Measurements from ENCODE around the gene PRSS23. TPM values are rescaled to one million over a fixed set of nuclear protein-coding genes. Genes with fewer than 3 reads are reported as not detected.

The PRSS23 gene
- total RNA-seq, 4 donors from 2014 or later, result 34.5 to 87.2 (median 68.8) TPM

DNA sequence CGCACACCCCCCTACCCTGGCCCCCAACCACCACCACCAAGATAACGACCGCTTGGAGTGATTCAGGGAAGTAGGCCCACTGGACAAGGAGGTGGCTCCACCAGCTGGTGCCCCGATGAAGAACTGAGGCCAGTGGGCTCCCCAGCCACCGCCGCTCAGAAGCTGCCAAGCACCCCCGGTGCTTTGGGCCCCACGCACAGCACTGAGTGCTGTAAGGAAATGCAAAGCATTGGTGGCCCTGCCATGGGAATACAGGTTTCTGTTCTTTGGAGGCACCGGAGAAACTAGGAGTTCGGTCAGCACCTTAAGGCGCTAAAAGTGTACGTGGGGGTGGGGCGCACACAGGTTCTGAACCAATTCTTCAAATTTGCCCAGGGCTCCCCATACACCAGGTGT lies 664 bp upstream of the PRSS23 start:
- no peak for TF ChIP-seq EP300 (IDR thresholded peaks at IDR 0.05)
- TF ChIP-seq, protein P1, sequence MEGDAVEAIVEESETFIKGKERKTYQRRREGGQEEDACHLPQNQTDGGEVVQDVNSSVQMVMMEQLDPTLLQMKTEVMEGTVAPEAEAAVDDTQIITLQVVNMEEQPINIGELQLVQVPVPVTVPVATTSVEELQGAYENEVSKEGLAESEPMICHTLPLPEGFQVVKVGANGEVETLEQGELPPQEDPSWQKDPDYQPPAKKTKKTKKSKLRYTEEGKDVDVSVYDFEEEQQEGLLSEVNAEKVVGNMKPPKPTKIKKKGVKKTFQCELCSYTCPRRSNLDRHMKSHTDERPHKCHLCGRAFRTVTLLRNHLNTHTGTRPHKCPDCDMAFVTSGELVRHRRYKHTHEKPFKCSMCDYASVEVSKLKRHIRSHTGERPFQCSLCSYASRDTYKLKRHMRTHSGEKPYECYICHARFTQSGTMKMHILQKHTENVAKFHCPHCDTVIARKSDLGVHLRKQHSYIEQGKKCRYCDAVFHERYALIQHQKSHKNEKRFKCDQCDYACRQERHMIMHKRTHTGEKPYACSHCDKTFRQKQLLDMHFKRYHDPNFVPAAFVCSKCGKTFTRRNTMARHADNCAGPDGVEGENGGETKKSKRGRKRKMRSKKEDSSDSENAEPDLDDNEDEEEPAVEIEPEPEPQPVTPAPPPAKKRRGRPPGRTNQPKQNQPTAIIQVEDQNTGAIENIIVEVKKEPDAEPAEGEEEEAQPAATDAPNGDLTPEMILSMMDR (IDR thresholded peaks at IDR 0.05), result peak in 1 of 4 experiments; percentile 37
- TF ChIP-seq POLR2A (IDR thresholded peaks at IDR 0.05), result no peak
- Histone ChIP-seq H3K4me3 (peak overlapping the region; percentile 84 to 89), H3K36me3 (no peaks in the 10 kb centered on the region), H3K27me3 (no peaks in the 10 kb centered on the region), H3K27ac (peak overlapping the region; percentile 51 to 91 (median 81)), H3K4me1 (peaks cover 3 to 43% (median 24%) of the 10 kb centered on the region in 3 donors), H3K9me3 (no peaks in the 10 kb centered on the region)
- whole genome bisulfite sequencing, 2 donors (ENCODE audit: low coverage in 1 of 2), result 63% methylated on average over 8 of the region's 13 CpGs; no CpG with 5 or more reads in 1 of the 2 donors
- no peak for ATAC-seq

DNA sequence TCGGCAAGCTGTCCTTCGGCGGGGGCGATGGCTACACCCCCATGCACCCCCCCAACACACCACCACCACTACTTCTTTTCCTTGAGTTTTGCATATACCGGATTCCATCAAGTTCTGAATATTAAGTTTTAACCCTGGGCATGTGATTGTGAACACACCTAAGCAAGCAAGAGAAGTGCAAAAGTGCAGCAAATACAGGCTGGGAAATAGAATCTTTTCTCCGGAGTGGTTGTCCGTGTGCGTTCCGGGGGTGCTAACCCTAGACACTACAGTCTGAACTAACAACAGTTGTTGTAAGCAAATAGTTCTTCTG lies 574 bp downstream of the PRSS23 start:
- ATAC-seq, result no peak
- Histone ChIP-seq H3K36me3 (no peaks in the 10 kb centered on the region), H3K4me3 (peak overlapping the region; percentile 84 to 89), H3K27ac (peak overlapping the region; percentile 1 to 91 (median 81)), H3K27me3 (no peaks in the 10 kb centered on the region), H3K4me1 (peaks cover 3 to 54% (median 24%) of the 10 kb centered on the region in 3 donors), H3K9me3 (no peaks in the 10 kb centered on the region)
- 0% methylated on average over 1 to 5 of the region's 9 CpGs for WGBS, 2 donors (ENCODE audit: low coverage in 1 of 2)
- no peak for TF ChIP-seq POLR2AphosphoS5 (IDR thresholded peaks at IDR 0.05)

DNA sequence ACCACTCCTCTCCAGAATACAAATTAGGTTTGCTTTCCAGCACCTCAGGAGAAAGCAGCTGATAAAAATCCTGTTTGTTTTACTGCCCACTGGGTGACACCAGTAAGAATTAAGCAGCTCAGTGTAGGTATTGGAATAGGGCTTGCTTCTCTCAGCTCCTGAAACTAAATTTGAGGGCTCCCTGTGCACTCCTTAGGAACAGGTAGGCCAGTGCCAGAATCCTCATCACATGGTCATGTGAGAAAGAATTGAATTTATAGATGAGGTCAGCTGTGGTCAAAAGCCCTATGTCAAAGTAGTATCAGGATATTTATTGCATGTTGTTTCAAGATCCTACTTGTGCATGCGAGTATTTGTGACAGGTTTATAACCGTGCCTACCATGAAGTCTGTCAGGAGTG lies 1.0 kb downstream of the PRSS23 start:
- peak overlapping the region; percentile 1 to 91 (median 81) for H3K27ac ChIP-seq
- peak overlapping the region; percentile 84 to 89 for H3K4me3 ChIP-seq
- no peaks in the 10 kb centered on the region for H3K36me3 ChIP-seq
- ATAC-seq, result no peak
- no peaks in the 10 kb centered on the region for H3K27me3 ChIP-seq
- 42 to 55% methylated on average over 2 of the region's 2 CpGs for WGBS, 2 donors (ENCODE audit: low coverage in 1 of 2)
- H3K9me3 ChIP-seq, result no peaks in the 10 kb centered on the region
- TF ChIP-seq, protein P1 (IDR thresholded peaks at IDR 0.05), result no peak
- no peak for TF ChIP-seq POLR2A (IDR thresholded peaks at IDR 0.05)
- no peak for TF ChIP-seq POLR2AphosphoS5 (IDR thresholded peaks at IDR 0.05)
- no peak for TF ChIP-seq EP300 (IDR thresholded peaks at IDR 0.05)
- H3K4me1 ChIP-seq, result peaks cover 3 to 54% (median 24%) of the 10 kb centered on the region in 3 donors

DNA sequence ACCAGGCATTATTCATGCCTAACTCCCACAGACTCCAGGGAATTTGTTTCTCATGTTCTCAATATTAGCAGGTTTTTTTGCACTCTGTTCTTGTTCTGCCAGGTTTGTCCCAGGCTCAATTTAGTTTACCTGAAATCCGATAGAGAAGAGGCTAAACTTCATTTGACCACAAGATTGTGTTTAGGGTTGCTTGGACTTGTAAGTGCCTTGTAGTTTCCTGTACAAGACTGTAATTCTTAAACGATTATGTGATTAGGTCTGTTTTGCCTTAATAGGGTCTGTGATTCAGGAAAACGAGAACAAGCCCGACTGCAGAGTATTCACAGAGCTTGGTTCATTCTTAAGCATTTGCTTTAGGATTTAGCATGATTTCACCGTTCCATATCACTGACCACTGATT lies 1.8 kb downstream of the PRSS23 start:
- peak overlapping the region in 3 of 4 donors; percentile 32 to 91 (median 82) for H3K27ac ChIP-seq
- peak overlapping the region; percentile 84 to 89 for H3K4me3 ChIP-seq
- peaks cover 3 to 54% (median 24%) of the 10 kb centered on the region in 3 donors for H3K4me1 ChIP-seq
- H3K36me3 ChIP-seq, result no peaks in the 10 kb centered on the region
- 24 to 27% methylated on average over 5 of the region's 5 CpGs for WGBS, 2 donors (ENCODE audit: low coverage in 1 of 2)
- no peak for ATAC-seq
- TF ChIP-seq POLR2AphosphoS5 (IDR thresholded peaks at IDR 0.05) (no peak), EP300 (IDR thresholded peaks at IDR 0.05) (no peak), POLR2A (IDR thresholded peaks at IDR 0.05) (no peak)
- TF ChIP-seq, protein P1 (IDR thresholded peaks at IDR 0.05), result no peak
- no peaks in the 10 kb centered on the region for H3K27me3 ChIP-seq
- H3K9me3 ChIP-seq, result no peaks in the 10 kb centered on the region

DNA sequence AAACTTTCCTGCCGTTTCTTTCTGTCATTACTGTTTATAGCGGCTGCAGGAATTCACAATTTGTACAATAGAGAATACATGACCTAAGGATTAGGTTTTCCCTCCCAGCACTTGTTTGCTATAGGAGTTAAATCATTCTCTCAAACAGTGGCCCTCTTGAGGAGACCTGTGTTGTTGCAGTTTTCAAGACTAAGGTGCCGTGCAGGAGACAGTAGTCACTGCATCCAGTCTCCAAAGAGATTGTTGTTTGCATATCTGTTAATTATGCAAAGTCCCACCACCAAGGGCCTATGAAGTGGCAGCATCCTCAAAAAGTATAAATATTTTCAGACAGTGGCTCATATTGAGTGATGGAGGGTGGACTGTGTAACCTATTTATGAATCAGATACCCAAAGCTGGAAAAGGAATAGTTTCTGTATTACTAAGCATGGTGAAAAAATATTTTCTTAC lies 2.3 kb downstream of the PRSS23 start:
- Histone ChIP-seq H3K27me3 (no peaks in the 10 kb centered on the region), H3K27ac (peak overlapping the region in 3 of 4 donors; percentile 32 to 91 (median 82)), H3K4me1 (peaks cover 3 to 54% (median 24%) of the 10 kb centered on the region in 3 donors), H3K36me3 (peaks cover 0 to 4% of the 10 kb centered on the region in 2 donors), H3K4me3 (peak overlapping the region; percentile 84 to 89), H3K9me3 (no peaks in the 10 kb centered on the region)
- TF ChIP-seq POLR2A (IDR thresholded peaks at IDR 0.05), result no peak
- TF ChIP-seq, protein P1 (IDR thresholded peaks at IDR 0.05), result peak; percentile 36 to 75 (median 63)
- WGBS, 2 donors (ENCODE audit: low coverage in 1 of 2), result 14 to 16% methylated on average over 1 to 3 of the region's 3 CpGs
- ATAC-seq, result no peak
